Measurements from ENCODE around the gene ATPAF2.

ATPAF2 gene

GRCh38 chr17:18038861-18039534, at the start of gene ATPAF2, which contains the start of gene GID4:
ATPAF2 (minus strand) TSS chr17:18039168; CDS start chr17:18039013, 155 bp downstream.
GID4 (plus strand) TSS chr17:18039408; CDS start chr17:18039465, 57 bp downstream.
- DNase-seq = peak; percentile 99

GRCh38 chr17:18087610-18088491, 48.9 kb upstream of the ATPAF2 start, which contains the start of gene DRG2:
DRG2 (plus strand) TSS chr17:18087948; CDS start chr17:18088024, 76 bp downstream.
- DNase-seq = no peak

GRCh38 chr17:18084256-18084655, 45.3 kb upstream of the ATPAF2 start:
- no peak for DNase-seq

GRCh38 chr17:18079543-18079942, 40.6 kb upstream of the ATPAF2 start:
- no peak for DNase-seq

- DNase-seq = no peak
Measured at GRCh38 chr17:18076936-18077335, 38.0 kb upstream of the ATPAF2 start.

- DNase-seq = no peak
Measured at GRCh38 chr17:18074566-18075272, 35.8 kb upstream of the ATPAF2 start.

GRCh38 chr17:18071751-18072150, 32.8 kb upstream of the ATPAF2 start:
- no peak for DNase-seq

GRCh38 chr17:18070861-18071340, 31.9 kb upstream of the ATPAF2 start:
- no peak for DNase-seq

GRCh38 chr17:18069101-18069500, 30.1 kb upstream of the ATPAF2 start:
- no peak for DNase-seq

- DNase-seq = no peak
Measured at GRCh38 chr17:18066866-18067265, 27.9 kb upstream of the ATPAF2 start.

- DNase-seq = no peak
Measured at GRCh38 chr17:18065546-18065945, 26.6 kb upstream of the ATPAF2 start.

GRCh38 chr17:18064053-18064452, 25.1 kb upstream of the ATPAF2 start:
- no peak for DNase-seq

GRCh38 chr17:18059283-18059682, 20.3 kb upstream of the ATPAF2 start:
- no peak for DNase-seq

GRCh38 chr17:18056214-18056613, 17.2 kb upstream of the ATPAF2 start:
- DNase-seq = no peak

- DNase-seq = no peak
Measured at GRCh38 chr17:18055597-18055996, 16.6 kb upstream of the ATPAF2 start.

GRCh38 chr17:18045691-18046350, 6.9 kb upstream of the ATPAF2 start:
- no peak for DNase-seq

GRCh38 chr17:18044609-18045008, 5.6 kb upstream of the ATPAF2 start:
- DNase-seq = no peak

GRCh38 chr17:18043491-18043890, 4.5 kb upstream of the ATPAF2 start:
- no peak for DNase-seq

- DNase-seq = no peak
Measured at GRCh38 chr17:18042983-18043382, 4.0 kb upstream of the ATPAF2 start.

- no peak for DNase-seq
Measured at GRCh38 chr17:18041776-18042175, 2.8 kb upstream of the ATPAF2 start.

GRCh38 chr17:18040261-18040858, 1.4 kb upstream of the ATPAF2 start:
- DNase-seq = no peak

Measured in NCI-H1105 (cell line).